HG03442 (cell line): ENCODE data around the gene PGC.

Experiments
- ATAC-seq: cut with Tn5 transposase; IDR thresholded peaks from one replicate; pipeline ENCODE4 v1.9.1; 2021; ENCODE audit warnings: mild to moderate bottlenecking, moderate library complexity; ENCODE audit not compliant: unreplicated experiment

Gene PGC

GRCh38 chr6:41750374-41750773 is 3.2 kb upstream of the PGC start:
- ATAC-seq, result no peak

GRCh38 chr6:41748542-41748941 is 1.3 kb upstream of the PGC start:
- ATAC-seq, result no peak

GRCh38 chr6:41748102-41748477 is 893 bp upstream of the PGC start:
- no peak for ATAC-seq

GRCh38 chr6:41746107-41746506 is 1.1 kb downstream of the PGC start:
- ATAC-seq, result no peak

GRCh38 chr6:41744236-41744787 is 2.9 kb downstream of the PGC start:
- no peak for ATAC-seq

- ATAC-seq, result no peak
Measured at GRCh38 chr6:41743406-41744235, 3.6 kb downstream of the PGC start.

GRCh38 chr6:41741625-41742490 is 5.3 kb downstream of the PGC start:
- ATAC-seq, result no peak

- ATAC-seq, result no peak
Measured at GRCh38 chr6:41740366-41741162, 6.6 kb downstream of the PGC start.

- no peak for ATAC-seq
Measured at GRCh38 chr6:41739041-41739440, 8.2 kb downstream of the PGC start.

- ATAC-seq, result no peak
Measured at GRCh38 chr6:41737591-41738130, 9.5 kb downstream of the PGC start.

GRCh38 chr6:41736800-41737555 is 10.2 kb downstream of the PGC start:
- no peak for ATAC-seq

- ATAC-seq, result no peak
Measured at GRCh38 chr6:41736186-41736733, 10.9 kb downstream of the PGC start.

GRCh38 chr6:41735427-41736185 is 11.6 kb downstream of the PGC start, which contains the start of gene TFEB:
Gene TFEB (minus strand): TSS chr6:41735608. CDS start chr6:41691213, 44,395 bp downstream.
- ATAC-seq, result peak; percentile 53

- ATAC-seq, result peak; percentile 13
Measured at GRCh38 chr6:41734666-41735426, 12.4 kb downstream of the PGC start.

- peak; percentile 35 for ATAC-seq
Measured at GRCh38 chr6:41733707-41734665, 13.2 kb downstream of the PGC start.

GRCh38 chr6:41733360-41733706 is 13.9 kb downstream of the PGC start:
- ATAC-seq, result no peak
